K562 (cell line): Measurements from ENCODE around the gene IZUMO4. TPM values are rescaled to one million over a fixed set of nuclear protein-coding genes. Genes with fewer than 3 reads are reported as not detected.

Source experiments
- ATAC-seq: fragments of 200-7000 bp; cut with Tn5 transposase; 3 replicates; pipeline ENCODE4 v1.9.1; 2020; ENCODE audit warnings: moderate library complexity
- Bru-seq: library from RNA; stranded (reverse); fragments of 400-500 nt; gene quantifications from one replicate; lab custom pipeline; 2021; lab: Mats Ljungman, UMichigan
- BruChase-seq, 2 experiments: library from RNA; stranded (reverse); fragments of 400-500 nt; gene quantifications; one replicate each; lab custom pipeline; 2021; lab: Mats Ljungman, UMichigan
- BruUV-seq: library from RNA; stranded (reverse); fragments of 400-500 nt; replicated peaks from 2 replicates; lab custom pipeline; 2021; lab: Mats Ljungman, UMichigan
- CTCF ChIA-PET: fragments of 300-600 bp; formaldehyde crosslinking; extraction: SDS; loops from one replicate; lab custom pipeline; 2021; ENCODE audit warnings: low intra/inter-chr PET ratio; lab: Yijun Ruan, JAX
- POLR2A ChIA-PET: fragments of 300-600, 350-650 bp; sonication (Branson Sonifier 250); formaldehyde crosslinking; extraction: SDS; loops from one replicate; lab custom pipeline; 2021; ENCODE audit warnings: antibody characterized with exemption, inconsistent platforms; lab: Yijun Ruan, JAX
- DNase-seq, 4 experiments: peaks; one replicate each; pipeline versions ENCODE4 v3.0.0 to v3.0.0-alpha.2; 2011 to 2018; ENCODE audit warnings: low spot score in 3 of 4, mixed read lengths in 3 of 4; ENCODE audit errors: extremely low read depth in 1 of 4
- FAIRE-seq: peaks from 2 replicates; lab custom pipeline; 2011; peaks lifted over from hg19 to GRCh38; lab: Jason Lieb, UNC
- H2AFZ ChIP-seq: 2 replicates; pipeline ENCODE4 v1.6.0; 2011; ENCODE audit warnings: low read depth, low read length, control low read depth, inconsistent platforms
- H3K27ac ChIP-seq: fragments of 200-600 bp; 3 replicates; pipeline ENCODE4 v1.8.0; 2011; ENCODE audit warnings: low read depth, mild to moderate bottlenecking, control low read depth, inconsistent platforms, low read length, moderate library complexity, mixed read lengths; ENCODE audit errors: extremely low read depth
- H3K27me3 ChIP-seq, 2 experiments: fragments of 300-600 bp in 1 of 2; 2 replicates in 1 of 2; 3 replicates in 1 of 2; pipeline versions ENCODE4 v1.6.0 to v1.8.0; 2011; ENCODE audit warnings: inconsistent platforms in 2 of 2, low read length in 2 of 2, mild to moderate bottlenecking in 1 of 2, mixed read lengths in 1 of 2, moderate library complexity in 1 of 2; ENCODE audit not compliant: control insufficient read depth in 2 of 2, insufficient read depth in 2 of 2
- H3K36me3 ChIP-seq: fragments of 300-600 bp; 3 replicates; pipeline ENCODE4 v1.8.0; 2011; ENCODE audit warnings: mild to moderate bottlenecking, low read length, inconsistent platforms; ENCODE audit not compliant: control insufficient read depth, insufficient read depth
- H3K4me1 ChIP-seq, 2 experiments: fragments of 200-600 bp in 1 of 2; replicated peaks in 1 of 2; 2 replicates in 1 of 2; 3 replicates in 1 of 2; pipeline versions ENCODE4 v1.5.1 to v1.8.0; 2011; ENCODE audit warnings: inconsistent platforms in 2 of 2, low read length in 2 of 2, mild to moderate bottlenecking in 1 of 2, mixed read lengths in 1 of 2, moderate library complexity in 1 of 2; ENCODE audit not compliant: control insufficient read depth in 2 of 2, insufficient read depth in 2 of 2
- H3K4me2 ChIP-seq: 2 replicates; pipeline ENCODE4 v1.6.1; 2011; ENCODE audit warnings: low read length, control low read depth, inconsistent platforms, mixed read lengths; ENCODE audit not compliant: insufficient read depth
- H3K4me3 ChIP-seq: fragments of 200-600 bp; sonication (generic), shearing (Covaris generic); 2 replicates; pipeline ENCODE4 v1.5.1; 2016; ENCODE audit warnings: control low read depth, inconsistent platforms
- H3K79me2 ChIP-seq: fragments of 200-600 bp; 3 replicates; pipeline ENCODE4 v1.8.0; 2011; ENCODE audit warnings: low read length, inconsistent platforms; ENCODE audit not compliant: control insufficient read depth, insufficient read depth
- H3K9ac ChIP-seq, 2 experiments: 2 replicates each; pipeline versions ENCODE4 v1.6.0 to v1.6.1; 2011; ENCODE audit warnings: low read depth in 2 of 2, low read length in 2 of 2, control low read depth in 1 of 2, inconsistent platforms in 1 of 2, mild to moderate bottlenecking in 1 of 2, mixed read lengths in 1 of 2; ENCODE audit not compliant: insufficient read depth in 1 of 2
- H3K9me1 ChIP-seq: one replicate; pipeline ENCODE4 v1.6.0; 2011; ENCODE audit warnings: inconsistent platforms, mild to moderate bottlenecking, low read length, moderate library complexity; ENCODE audit not compliant: control insufficient read depth, insufficient read depth
- H3K9me3 ChIP-seq: replicated peaks from 2 replicates; pipeline ENCODE4 v1.5.1; 2011; ENCODE audit warnings: low read depth, low read length, inconsistent platforms; ENCODE audit not compliant: control insufficient read depth, insufficient read depth
- H4K20me1 ChIP-seq: replicated peaks from 2 replicates; pipeline ENCODE4 v1.6.1; 2011; ENCODE audit warnings: low read length, inconsistent platforms, mixed read lengths; ENCODE audit not compliant: control insufficient read depth, insufficient read depth
- ATF1 ChIP-seq, 2 experiments: fragments of 450-650 bp in 1 of 2; IDR thresholded peaks; 2 replicates each; pipeline ENCODE4 v1.6.1; 2016; ENCODE audit warnings: missing compliant biosample characterization in 1 of 2, missing genetic modification characterization in 1 of 2
- BHLHE40 ChIP-seq: IDR thresholded peaks from 2 replicates; pipeline ENCODE4 v1.6.1; 2011; ENCODE audit warnings: low read length, improper control_type of control experiment
- CBFA2T3 ChIP-seq: fragments of 450-650 bp; IDR thresholded peaks from 2 replicates; pipeline ENCODE4 v1.6.1; 2017
- CBX1 ChIP-seq: sonication (generic); IDR thresholded peaks from 2 replicates; pipeline ENCODE4 v1.6.1; 2016; ENCODE audit warnings: antibody characterized with exemption, low read depth, mild to moderate bottlenecking
- DACH1 ChIP-seq: fragments of 450-650 bp; IDR thresholded peaks from 2 replicates; pipeline ENCODE4 v1.6.1; 2018; ENCODE audit not compliant: partially characterized antibody
- MEIS2 ChIP-seq: fragments of 450-650 bp; IDR thresholded peaks from 2 replicates; pipeline ENCODE4 v1.6.1; 2014; ENCODE audit warnings: mild to moderate bottlenecking; ENCODE audit not compliant: partially characterized antibody
- SAP30 ChIP-seq: fragments of 200-600 bp; sonication (generic); IDR thresholded peaks from 2 replicates; pipeline ENCODE4 v1.6.1; 2012; ENCODE audit warnings: borderline replicate concordance, low read depth, mild to moderate bottlenecking, moderate library complexity, low read length, control low read depth, inconsistent platforms; ENCODE audit not compliant: insufficient read depth, poor library complexity, severe bottlenecking
- YY1 ChIP-seq, 3 experiments: IDR thresholded peaks; 2 replicates each; pipeline ENCODE4 v1.6.1; 2011; ENCODE audit warnings: low read length in 2 of 3, mild to moderate bottlenecking in 2 of 3, moderate library complexity in 2 of 3, borderline replicate concordance in 1 of 3, control low read depth in 1 of 3, low read depth in 1 of 3; ENCODE audit not compliant: insufficient read depth in 3 of 3, insufficient replicate concordance in 2 of 3, control insufficient read depth in 1 of 3, insufficient read length in 1 of 3; ENCODE audit errors: extremely low read depth in 1 of 3
- WGBS: fragments of 100-300 bp; shearing (Covaris generic); methylation state at CpG from one replicate; pipeline ENCODE4 v1.1.6; 2016; ENCODE audit warnings: low coverage, mixed read lengths; ENCODE audit not compliant: insufficient coverage; ENCODE audit errors: missing lambda C conversion rate; 5-methylcytosine and 5-hydroxymethylcytosine counted together
- in situ Hi-C: fragments of 300-500 bp; cut with MboI; formaldehyde crosslinking; loops from 4 replicates; pipeline ENCODE4 v1.15.0; 2018; ENCODE audit warnings: inconsistent platforms, mixed read lengths
- intact Hi-C: fragments of 100-400 bp; cut with micrococcal nuclease; formaldehyde crosslinking; loops from 2 replicates; pipeline ENCODE4 v1.14.2; 2022
- long read RNA-seq, 3 experiments: library from polyadenylated mRNA in 2 of 3; library from RNA in 1 of 3; unstranded in 2 of 3; stranded (forward) in 1 of 3; transcript quantifications; one replicate each; pipeline ENCODE4 v2.0.0, GENCODE V29; 2019 to 2022
- polyA minus RNA-seq, 3 experiments: library from RNA; depleted of rRNA, polyadenylated mRNA; stranded (reverse); fragments of >200 nt; gene quantifications; 2 replicates each; pipeline ENCODE4 v1.2.3, GENCODE V29; 2011
- polyA plus RNA-seq, 8 experiments: library from polyadenylated mRNA; depleted of rRNA in 4 of 8; stranded (reverse) in 5 of 8; unstranded in 3 of 8; fragments of >200 nt; fragmentation: Nextera tagmentation in 2 of 8; fragmentation: Illumina TruSeq in 1 of 8; extraction: Ambion mirVana in 2 of 8; extraction: Trizol in 1 of 8; gene quantifications; 2 replicates each; pipeline versions ENCODE4 v1.2.1 to v1.2.3, GENCODE V29; 2011 to 2014; ENCODE audit warnings: inconsistent platforms in 1 of 8, missing spikeins in 1 of 8
- total RNA-seq, 7 experiments: library from RNA; depleted of rRNA in 6 of 7; stranded (reverse); fragments of >200 nt in 6 of 7; fragmentation: Illumina TruSeq in 2 of 7; extraction: Trizol in 2 of 7; gene quantifications; 2 replicates each; pipeline versions ENCODE4 v1.2.1 to v1.2.3, GENCODE V29; 2011 to 2021; ENCODE audit warnings: low replicate concordance in 1 of 7
- TF ChIP-seq, protein P1 (sequence below), 3 experiments: IDR thresholded peaks in 2 of 3; conservative IDR thresholded peaks in 1 of 3; 2 replicates each; pipeline ENCODE4 v1.5.1; 2011 to 2012; ENCODE audit warnings: low read length in 3 of 3, mild to moderate bottlenecking in 3 of 3, control low read depth in 2 of 3, improper control_type of control experiment in 1 of 3, inconsistent platforms in 1 of 3, low read depth in 1 of 3, mixed read lengths in 1 of 3, moderate library complexity in 1 of 3; ENCODE audit not compliant: insufficient read depth in 2 of 3
- TF ChIP-seq, protein P2 (sequence below), 2 experiments: IDR thresholded peaks; 2 replicates each; pipeline ENCODE4 v1.6.1; 2011; ENCODE audit warnings: borderline replicate concordance in 1 of 2, control low read depth in 1 of 2, low read depth in 1 of 2, low read length in 1 of 2, mild to moderate bottlenecking in 1 of 2, mixed read lengths in 1 of 2, moderate library complexity in 1 of 2; ENCODE audit not compliant: insufficient read depth in 1 of 2, insufficient read length in 1 of 2, poor library complexity in 1 of 2, severe bottlenecking in 1 of 2; ENCODE audit errors: extremely low read depth in 1 of 2

Gene IZUMO4, protein sequence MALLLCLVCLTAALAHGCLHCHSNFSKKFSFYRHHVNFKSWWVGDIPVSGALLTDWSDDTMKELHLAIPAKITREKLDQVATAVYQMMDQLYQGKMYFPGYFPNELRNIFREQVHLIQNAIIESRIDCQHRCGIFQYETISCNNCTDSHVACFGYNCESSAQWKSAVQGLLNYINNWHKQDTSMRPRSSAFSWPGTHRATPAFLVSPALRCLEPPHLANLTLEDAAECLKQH
- total RNA-seq (2011; cell fraction: chromatin; rRNA removed; ENCODE audit: low replicate concordance), result 6.2 and 19.6 TPM in 2 replicates
- 14.0 and 17.2 TPM in 2 replicates for total RNA-seq (2011; cell fraction: nucleolus; rRNA removed)
- total RNA-seq (2011; cell fraction: nucleoplasm; rRNA removed), result 8.0 and 12.0 TPM in 2 replicates
- total RNA-seq (2014; rRNA removed) (0.94 and 1.2 TPM in 2 replicates), total RNA-seq (2014; rRNA removed; fragmentation: Illumina TruSeq; extraction: Trizol) (0.25 and 0.48 TPM in 2 replicates), total RNA-seq (2015; rRNA removed; fragmentation: Illumina TruSeq; extraction: Trizol) (0.53 and 0.72 TPM in 2 replicates), total RNA-seq (2021) (1.6 TPM in 2 replicates), polyA plus RNA-seq (2011; rRNA removed) (2.6 and 9.3 TPM in 2 replicates), polyA plus RNA-seq (2014; fragmentation: Illumina TruSeq; extraction: Trizol) (0.78 and 1.4 TPM in 2 replicates), polyA plus RNA-seq (2014; fragmentation: Nextera tagmentation; extraction: Ambion mirVana) (under 1 TPM; 0.07 to 0.13 TPM), polyA plus RNA-seq (2014; rRNA removed) (1.6 and 3.9 TPM in 2 replicates), polyA minus RNA-seq (2011; rRNA and poly(A)+ RNA removed) (0.60 and 0.74 TPM in 2 replicates), Bru-seq, nascent RNA (percentile 38 among the genes with signal in this experiment), BruChase-seq, experiment 1, labeled RNA remaining after a 2-hour chase (percentile 17 among the genes with signal in this experiment), BruChase-seq, experiment 2, labeled RNA remaining after a 6-hour chase (percentile 28 among the genes with signal in this experiment)
- polyA plus RNA-seq (2011; cell fraction: cytosol; rRNA removed), result 3.7 and 5.5 TPM in 2 replicates
- polyA plus RNA-seq (2011; cell fraction: nucleus; rRNA removed), result 59.2 and 77.4 TPM in 2 replicates
- polyA plus RNA-seq (2012), result 2.1 and 5.9 TPM in 2 replicates
- polyA minus RNA-seq (2011; cell fraction: cytosol; rRNA and poly(A)+ RNA removed), result not detected in 2 replicates
- polyA minus RNA-seq (2011; cell fraction: nucleus; rRNA and poly(A)+ RNA removed), result 5.4 and 8.3 TPM in 2 replicates
- long read RNA-seq, experiment 1, partial matches to known transcripts, result 0 of 1 reads
- long read RNA-seq, experiment 1, other reads (novel, unspliced or antisense), result 1 of 1 reads
- long read RNA-seq, experiment 2, partial matches to known transcripts, result 0 of 1 reads
- long read RNA-seq, experiment 2, other reads (novel, unspliced or antisense), result 1 of 1 reads
- long read RNA-seq, experiment 3, result 0 reads

DNA sequence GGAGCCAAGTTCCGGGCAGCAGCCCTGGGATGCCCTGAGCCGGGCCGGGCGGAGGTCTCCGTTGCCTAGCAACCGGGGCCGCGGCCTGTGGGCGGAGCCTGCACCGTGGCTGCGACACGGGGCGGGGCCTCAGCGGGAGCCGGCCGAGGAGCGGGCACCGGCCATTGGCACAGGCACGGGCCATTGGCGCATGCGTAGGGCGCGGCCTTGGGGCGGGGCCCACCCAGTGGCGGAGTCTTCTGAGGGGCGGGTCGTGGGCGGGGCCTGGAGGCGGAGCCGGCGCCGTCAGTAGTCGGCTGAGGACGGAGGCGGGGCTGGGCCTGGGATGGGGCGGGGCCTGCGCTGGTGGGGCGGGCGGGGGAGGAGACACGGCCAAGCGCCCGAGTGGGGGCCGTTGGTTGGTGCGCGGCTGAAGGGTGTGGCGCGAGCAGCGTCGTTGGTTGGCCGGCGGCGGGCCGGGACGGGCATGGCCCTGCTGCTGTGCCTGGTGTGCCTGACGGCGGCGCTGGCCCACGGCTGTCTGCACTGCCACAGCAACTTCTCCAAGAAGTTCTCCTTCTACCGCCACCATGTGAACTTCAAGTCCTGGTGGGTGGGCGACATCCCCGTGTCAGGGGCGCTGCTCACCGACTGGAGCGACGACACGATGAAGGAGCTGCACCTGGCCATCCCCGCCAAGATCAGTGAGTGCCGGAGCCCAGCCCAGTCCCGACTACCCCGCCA, at the start of gene IZUMO4:
Gene IZUMO4 (plus strand): TSS at position 436 of the 723 bp plus-strand sequence. CDS start 31 bp downstream, at position 467.
- BruUV-seq, result no TSS peak
- Histone ChIP-seq H3K27ac (peak within 1 kb of the TSS; percentile 88), H3K4me1 (peaks cover 5 to 62% of the 10 kb centered on the region in 2 experiments; a peak in 4 of 5 replicates), H3K36me3 (peaks cover 27% of the 10 kb centered on the region; the same call in 2 of the 3 replicates), H3K27me3 (no peaks in the 10 kb centered on the region), H3K79me2 (peaks cover 25% of the 10 kb centered on the region), H3K9me3 (no peaks in the 10 kb centered on the region), H3K4me3 (peak within 1 kb of the TSS; percentile 97), H4K20me1 (no peaks in the 10 kb centered on the region), H2AFZ (peak within 1 kb of the TSS; percentile 97), H3K9ac (peak within 1 kb of the TSS; percentile 77 to 94), H3K4me2 (peak within 1 kb of the TSS; percentile 91), H3K9me1 (no peaks in the 10 kb centered on the region)
- in situ Hi-C loops, result no loop called here
- intact Hi-C loops, result no loop called here
- CTCF ChIA-PET, result interaction anchor here (0.6 to 0.7 kb wide), 3 partner anchors 294 to 541 kb away, joined by 3 to 7 read pairs (median 3); no protein-coding TSS in a partner anchor
- FAIRE-seq (peak; percentile 85), ATAC-seq (peak; percentile 94), DNase-seq (peak; percentile 97 to 99 (median 98))
- POLR2A ChIA-PET, result interaction anchor here (0.6 to 1.0 kb wide), 4 partner anchors 14 to 54 kb away, joined by 3 to 4 read pairs (median 3); no protein-coding TSS in a partner anchor
- WGBS, result 1% methylated on average over 35 of the region's 70 CpGs
- TF ChIP-seq, protein P1, sequence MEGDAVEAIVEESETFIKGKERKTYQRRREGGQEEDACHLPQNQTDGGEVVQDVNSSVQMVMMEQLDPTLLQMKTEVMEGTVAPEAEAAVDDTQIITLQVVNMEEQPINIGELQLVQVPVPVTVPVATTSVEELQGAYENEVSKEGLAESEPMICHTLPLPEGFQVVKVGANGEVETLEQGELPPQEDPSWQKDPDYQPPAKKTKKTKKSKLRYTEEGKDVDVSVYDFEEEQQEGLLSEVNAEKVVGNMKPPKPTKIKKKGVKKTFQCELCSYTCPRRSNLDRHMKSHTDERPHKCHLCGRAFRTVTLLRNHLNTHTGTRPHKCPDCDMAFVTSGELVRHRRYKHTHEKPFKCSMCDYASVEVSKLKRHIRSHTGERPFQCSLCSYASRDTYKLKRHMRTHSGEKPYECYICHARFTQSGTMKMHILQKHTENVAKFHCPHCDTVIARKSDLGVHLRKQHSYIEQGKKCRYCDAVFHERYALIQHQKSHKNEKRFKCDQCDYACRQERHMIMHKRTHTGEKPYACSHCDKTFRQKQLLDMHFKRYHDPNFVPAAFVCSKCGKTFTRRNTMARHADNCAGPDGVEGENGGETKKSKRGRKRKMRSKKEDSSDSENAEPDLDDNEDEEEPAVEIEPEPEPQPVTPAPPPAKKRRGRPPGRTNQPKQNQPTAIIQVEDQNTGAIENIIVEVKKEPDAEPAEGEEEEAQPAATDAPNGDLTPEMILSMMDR (IDR thresholded peaks at IDR 0.05 in 2 of 3, conservative IDR thresholded peaks at IDR 0.05 in 1 of 3; ENCODE audit: insufficient read depth in 2 of 3, low read depth in 1 of 3, low read length in 3 of 3), result peak; percentile 42 to 70 (median 66); a peak in 5 of 6 replicates
- TF ChIP-seq MEIS2 (peak; percentile 69), BHLHE40 (no peak; the same call in none of the 2 replicates), SAP30 (peak; percentile 47), DACH1 (no peak), CBFA2T3 (no peak), YY1 (IDR thresholded peaks at IDR 0.05; ENCODE audit: borderline replicate concordance in 1 of 3, control insufficient read depth in 1 of 3, extremely low read depth in 1 of 3, insufficient read depth in 3 of 3, insufficient read length in 1 of 3, insufficient replicate concordance in 2 of 3, low read depth in 1 of 3, low read length in 2 of 3) (peak in 2 of 3 experiments; percentile 39 to 45), CBX1 (peak; percentile 6; the same call in 1 of the 2 replicates), ATF1 (CRISPR knock-in tag; IDR thresholded peaks at IDR 0.05) (no peak), ATF1 (tag; IDR thresholded peaks at IDR 0.05) (peak; percentile 73)
- TF ChIP-seq, protein P2, sequence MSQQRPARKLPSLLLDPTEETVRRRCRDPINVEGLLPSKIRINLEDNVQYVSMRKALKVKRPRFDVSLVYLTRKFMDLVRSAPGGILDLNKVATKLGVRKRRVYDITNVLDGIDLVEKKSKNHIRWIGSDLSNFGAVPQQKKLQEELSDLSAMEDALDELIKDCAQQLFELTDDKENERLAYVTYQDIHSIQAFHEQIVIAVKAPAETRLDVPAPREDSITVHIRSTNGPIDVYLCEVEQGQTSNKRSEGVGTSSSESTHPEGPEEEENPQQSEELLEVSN (IDR thresholded peaks at IDR 0.05; ENCODE audit: borderline replicate concordance in 1 of 2, extremely low read depth in 1 of 2, insufficient read depth in 1 of 2, insufficient read length in 1 of 2, low read depth in 1 of 2, low read length in 1 of 2, poor library complexity in 1 of 2, severe bottlenecking in 1 of 2), result peak in 1 of 2 experiments; percentile 48
